Measurements from ENCODE around the gene DRGX.

DRGX gene

DNA sequence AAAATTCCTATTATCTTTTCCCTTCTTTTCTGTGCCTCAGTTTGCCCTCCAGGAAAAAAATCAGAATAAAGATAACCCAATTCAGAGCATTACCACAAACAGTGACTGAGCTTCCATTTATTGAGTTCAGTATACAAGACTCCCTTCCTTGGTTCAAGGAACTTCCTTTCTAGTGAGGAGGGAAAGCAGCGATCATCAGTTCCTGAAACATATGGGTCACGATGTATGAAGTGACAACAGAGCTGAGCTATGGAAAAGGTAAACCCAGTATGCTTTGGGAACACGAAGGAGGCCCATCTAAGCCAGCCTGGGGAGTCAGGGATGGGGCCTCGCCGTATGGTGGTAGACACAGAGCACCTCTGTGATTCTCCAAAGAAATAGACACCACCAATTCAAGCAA, 81.1 kb downstream of the DRGX start:
- no peak for TF ChIP-seq POLR2A (IDR thresholded peaks at IDR 0.05; ENCODE audit: extremely low read depth, insufficient read length)
- TF ChIP-seq MYC (IDR thresholded peaks at IDR 0.05; ENCODE audit: low read depth, low read length): no peak
- TF ChIP-seq, protein P1, sequence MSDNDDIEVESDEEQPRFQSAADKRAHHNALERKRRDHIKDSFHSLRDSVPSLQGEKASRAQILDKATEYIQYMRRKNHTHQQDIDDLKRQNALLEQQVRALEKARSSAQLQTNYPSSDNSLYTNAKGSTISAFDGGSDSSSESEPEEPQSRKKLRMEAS (IDR thresholded peaks at IDR 0.05; ENCODE audit: low read depth, low read length): no peak
- TF ChIP-seq, protein P2, sequence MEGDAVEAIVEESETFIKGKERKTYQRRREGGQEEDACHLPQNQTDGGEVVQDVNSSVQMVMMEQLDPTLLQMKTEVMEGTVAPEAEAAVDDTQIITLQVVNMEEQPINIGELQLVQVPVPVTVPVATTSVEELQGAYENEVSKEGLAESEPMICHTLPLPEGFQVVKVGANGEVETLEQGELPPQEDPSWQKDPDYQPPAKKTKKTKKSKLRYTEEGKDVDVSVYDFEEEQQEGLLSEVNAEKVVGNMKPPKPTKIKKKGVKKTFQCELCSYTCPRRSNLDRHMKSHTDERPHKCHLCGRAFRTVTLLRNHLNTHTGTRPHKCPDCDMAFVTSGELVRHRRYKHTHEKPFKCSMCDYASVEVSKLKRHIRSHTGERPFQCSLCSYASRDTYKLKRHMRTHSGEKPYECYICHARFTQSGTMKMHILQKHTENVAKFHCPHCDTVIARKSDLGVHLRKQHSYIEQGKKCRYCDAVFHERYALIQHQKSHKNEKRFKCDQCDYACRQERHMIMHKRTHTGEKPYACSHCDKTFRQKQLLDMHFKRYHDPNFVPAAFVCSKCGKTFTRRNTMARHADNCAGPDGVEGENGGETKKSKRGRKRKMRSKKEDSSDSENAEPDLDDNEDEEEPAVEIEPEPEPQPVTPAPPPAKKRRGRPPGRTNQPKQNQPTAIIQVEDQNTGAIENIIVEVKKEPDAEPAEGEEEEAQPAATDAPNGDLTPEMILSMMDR (IDR thresholded peaks at IDR 0.05; ENCODE audit: low read depth, low read length): no peak
- H3K4me3 ChIP-seq (ENCODE audit: low read depth, low read length): no peak overlapping the region
- no peak for DNase-seq (ENCODE audit: low read depth)

All from NB4 (cell line).